ENCODE data around the gene DOC2B. TPM values are rescaled to one million over a fixed set of nuclear protein-coding genes. Genes with fewer than 3 reads are reported as not detected.
"Not testable (repeated sequence)": the region's sequence is repeated elsewhere in the genome, so short reads cannot be mapped to it uniquely, and the experiment has no call there.

The DOC2B gene
- total and polyA plus RNA-seq, 10 donors = 0.91 to 17.0 (median 7.1) TPM

GRCh38 chr17:219696-220095 lies 38.2 kb upstream of the DOC2B start:
- TF ChIP-seq POLR2A (IDR thresholded peaks at IDR 0.05) (no peak), POLR2AphosphoS5 (IDR thresholded peaks at IDR 0.05) (no peak), CTCF (IDR thresholded peaks at IDR 0.05 in 8 of 11, conservative IDR thresholded peaks at IDR 0.05 in 3 of 11) (no peak)
- Histone ChIP-seq H3K36me3 (peaks cover 0 to 3% (median 0%) of the 10 kb centered on the region in 6 donors), H3K4me1 (peaks cover 0 to 9% (median 2%) of the 10 kb centered on the region in 6 donors), H3K9me3 (no peaks in the 10 kb centered on the region), H3K27ac (peak overlapping the region in 2 of 8 donors; percentile 11 to 42), H3K4me3 (no peak overlapping the region), H3K27me3 (replicated peaks in 1 of 7) (no peaks in the 10 kb centered on the region)
- intact Hi-C loops (cut with DNase I; ENCODE audit: low total_unique reads) = no loop called here
- peak; percentile 47 for DNase-seq
- 88 to 95% (median 90%) methylated on average over 9 to 10 of the region's 10 CpGs for WGBS, 5 donors

GRCh38 chr17:218432-219110 lies 37.1 kb upstream of the DOC2B start:
- Histone ChIP-seq H3K36me3 (peaks cover 0 to 13% (median 3%) of the 10 kb centered on the region in 6 donors), H3K9me3 (no peaks in the 10 kb centered on the region), H3K27ac (peak overlapping the region in 5 of 8 donors; percentile 51 to 67 (median 59)), H3K4me1 (peaks cover 0 to 9% (median 2%) of the 10 kb centered on the region in 6 donors), H3K27me3 (replicated peaks in 1 of 7) (no peaks in the 10 kb centered on the region), H3K4me3 (no peak overlapping the region)
- no peak for TF ChIP-seq POLR2A (IDR thresholded peaks at IDR 0.05)
- intact Hi-C loops (cut with DNase I; ENCODE audit: low total_unique reads) = no loop called here
- WGBS, 5 donors = 54 to 74% (median 70%) methylated on average over 8 of the region's 8 CpGs
- DNase-seq = peak; percentile 63

- peak; percentile 5 for DNase-seq
- intact Hi-C loops (cut with DNase I; ENCODE audit: low total_unique reads) = no loop called here
- peak overlapping the region in 1 of 8 donors; percentile 38 for H3K27ac ChIP-seq
- peaks cover 0 to 9% (median 2%) of the 10 kb centered on the region in 6 donors for H3K4me1 ChIP-seq
- 40 to 71% (median 58%) methylated on average over 2 of the region's 2 CpGs for WGBS, 5 donors
- H3K4me3 ChIP-seq = no peak overlapping the region
- peaks cover 0 to 32% (median 14%) of the 10 kb centered on the region in 6 donors for H3K36me3 ChIP-seq
- TF ChIP-seq POLR2A (IDR thresholded peaks at IDR 0.05) (no peak), POLR2AphosphoS5 (IDR thresholded peaks at IDR 0.05) (no peak), CTCF (IDR thresholded peaks at IDR 0.05 in 8 of 11, conservative IDR thresholded peaks at IDR 0.05 in 3 of 11) (no peak)
- H3K9me3 ChIP-seq = no peaks in the 10 kb centered on the region
- no peaks in the 10 kb centered on the region for H3K27me3 ChIP-seq (replicated peaks in 1 of 7)
Measured at GRCh38 chr17:216625-217024, 35.2 kb upstream of the DOC2B start.

- Histone ChIP-seq H3K27ac (peak overlapping the region in 4 of 8 donors; percentile 30 to 73 (median 61)), H3K4me3 (peak overlapping the region in 2 of 8 donors; percentile 46 to 51), H3K36me3 (peaks cover 0 to 41% (median 16%) of the 10 kb centered on the region in 6 donors)
- DNase-seq = peak; percentile 89
- H3K9me3 ChIP-seq; intact Hi-C loops (cut with DNase I; ENCODE audit: low total_unique reads); H3K27me3 ChIP-seq (replicated peaks in 1 of 7); H3K4me1 ChIP-seq: not testable (repeated sequence)
- 37 to 80% (median 73%) methylated on average over 12 to 26 of the region's 29 CpGs for WGBS, 5 donors
Measured at GRCh38 chr17:215563-216478, 34.4 kb upstream of the DOC2B start.
